ENCODE results near the gene CFAP157.

The CFAP157 gene

DNA sequence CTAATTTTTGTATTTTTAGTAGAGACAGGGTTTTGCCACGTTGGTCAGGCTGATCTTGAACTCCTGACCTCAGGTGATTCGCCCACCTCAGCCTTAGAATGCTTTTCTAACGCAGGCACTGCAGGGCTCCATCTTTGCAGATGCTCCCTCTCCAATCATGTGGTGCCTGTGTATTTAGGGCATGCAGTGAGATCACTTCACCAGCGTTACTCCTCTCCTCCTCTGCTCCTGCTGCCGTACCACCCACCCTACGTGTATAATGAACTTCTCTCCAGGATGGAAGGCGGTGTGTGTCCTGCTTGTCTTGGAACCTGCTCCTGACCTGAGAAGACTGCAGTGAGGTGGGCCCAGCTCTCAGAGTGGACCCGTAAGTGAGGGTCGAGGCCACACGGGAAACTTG lies 13.6 kb upstream of the CFAP157 start:
- Histone ChIP-seq H2AFZ (ENCODE audit: low read length, unreplicated experiment) (no peak overlapping the region), H3K36me3 (ENCODE audit: insufficient read depth, low read length) (peaks cover 4% of the 10 kb centered on the region)

DNA sequence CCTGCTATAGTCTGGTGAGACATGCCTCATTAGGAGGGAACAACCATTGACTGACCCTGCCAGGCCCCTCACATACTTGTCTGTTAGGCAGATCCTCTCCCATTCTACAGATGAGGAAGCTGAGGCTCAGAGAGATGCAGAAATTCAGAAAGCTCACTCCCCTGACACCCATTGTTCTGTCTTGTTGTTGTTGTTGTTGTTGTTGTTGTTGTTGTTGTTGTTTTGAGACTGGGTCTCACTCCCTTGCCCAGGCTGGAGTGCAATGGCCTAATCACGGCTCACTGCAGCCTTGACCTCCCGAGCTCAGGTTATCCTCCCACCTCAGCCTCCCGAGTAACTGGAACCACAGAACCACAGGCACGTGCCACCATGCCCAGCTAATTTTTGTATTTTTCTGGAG lies 13.1 kb upstream of the CFAP157 start:
- Histone ChIP-seq H3K4me1 (ENCODE audit: control insufficient read depth, insufficient read depth, low read length, unreplicated experiment) (peaks cover 6% of the 10 kb centered on the region), H2AFZ (ENCODE audit: low read length, unreplicated experiment) (no peak overlapping the region), H3K4me3 (ENCODE audit: low read depth, low read length) (no peak overlapping the region), H3K27me3 (ENCODE audit: insufficient read depth, low read length) (no peaks in the 10 kb centered on the region), H3K79me2 (ENCODE audit: control insufficient read depth, insufficient read depth, low read length, unreplicated experiment) (no peaks in the 10 kb centered on the region), H3K27ac (ENCODE audit: low read depth, low read length) (no peak overlapping the region), H3K36me3 (ENCODE audit: insufficient read depth, low read length) (peaks cover 1% of the 10 kb centered on the region)

More for the DNA sequence above, 13.6 kb upstream of the CFAP157 start:
- Histone ChIP-seq H3K4me1 (ENCODE audit: control insufficient read depth, insufficient read depth, low read length, unreplicated experiment) (peaks cover 4% of the 10 kb centered on the region), H3K4me3 (ENCODE audit: low read depth, low read length) (no peak overlapping the region), H3K27me3 (ENCODE audit: insufficient read depth, low read length) (no peaks in the 10 kb centered on the region), H3K79me2 (ENCODE audit: control insufficient read depth, insufficient read depth, low read length, unreplicated experiment) (no peaks in the 10 kb centered on the region), H3K27ac (ENCODE audit: low read depth, low read length) (no peak overlapping the region)

DNA sequence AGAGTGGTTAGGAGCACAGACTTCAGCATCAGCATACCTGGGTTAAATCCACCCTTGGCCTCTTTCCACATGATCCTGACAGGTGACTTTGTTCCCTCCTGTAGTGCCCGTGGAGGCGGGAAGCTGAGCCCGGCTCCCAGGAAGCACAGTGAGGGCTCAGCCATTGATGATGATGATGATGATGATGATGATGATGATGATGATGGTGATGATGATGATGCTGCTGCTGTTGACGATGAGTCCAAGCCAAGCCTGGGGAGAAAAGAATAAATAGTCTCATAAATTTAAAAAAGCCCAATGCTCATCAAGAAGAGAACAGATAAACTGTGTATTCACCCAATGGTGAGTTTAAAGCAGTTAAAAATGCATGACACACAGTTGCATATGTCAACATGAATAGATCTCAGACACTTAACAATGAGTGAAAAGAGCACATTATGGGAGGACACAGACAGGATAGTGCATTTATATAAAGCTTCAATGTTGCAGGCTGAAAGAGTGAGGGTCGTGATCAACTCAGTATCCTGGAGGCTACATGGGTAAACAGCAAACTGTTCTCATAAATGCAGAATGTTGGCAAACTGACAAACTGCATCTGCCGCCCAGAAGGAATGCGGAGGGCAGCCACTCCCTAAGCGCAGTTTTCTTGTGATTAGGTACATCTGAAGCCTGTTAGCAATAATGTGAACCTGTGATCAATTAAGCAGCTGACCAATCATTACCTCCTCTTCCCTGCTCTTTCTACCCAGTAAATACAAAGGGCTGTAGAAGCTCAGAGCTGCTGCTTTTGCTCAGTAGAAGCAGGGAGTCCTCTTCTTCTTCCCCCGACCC lies 11.7 kb upstream of the CFAP157 start:
- no peak overlapping the region for H3K4me3 ChIP-seq (ENCODE audit: low read depth, low read length)
- no peak overlapping the region for H3K27ac ChIP-seq (ENCODE audit: low read depth, low read length)
- no peaks in the 10 kb centered on the region; the same call in 1 of the 2 replicates for H3K36me3 ChIP-seq (ENCODE audit: insufficient read depth, low read length)
- peaks cover 6% of the 10 kb centered on the region for H3K4me1 ChIP-seq (ENCODE audit: control insufficient read depth, insufficient read depth, low read length, unreplicated experiment)
- H3K79me2 ChIP-seq (ENCODE audit: control insufficient read depth, insufficient read depth, low read length, unreplicated experiment), result no peaks in the 10 kb centered on the region
- no peaks in the 10 kb centered on the region for H3K27me3 ChIP-seq (ENCODE audit: insufficient read depth, low read length)
- no peak overlapping the region for H2AFZ ChIP-seq (ENCODE audit: low read length, unreplicated experiment)

DNA sequence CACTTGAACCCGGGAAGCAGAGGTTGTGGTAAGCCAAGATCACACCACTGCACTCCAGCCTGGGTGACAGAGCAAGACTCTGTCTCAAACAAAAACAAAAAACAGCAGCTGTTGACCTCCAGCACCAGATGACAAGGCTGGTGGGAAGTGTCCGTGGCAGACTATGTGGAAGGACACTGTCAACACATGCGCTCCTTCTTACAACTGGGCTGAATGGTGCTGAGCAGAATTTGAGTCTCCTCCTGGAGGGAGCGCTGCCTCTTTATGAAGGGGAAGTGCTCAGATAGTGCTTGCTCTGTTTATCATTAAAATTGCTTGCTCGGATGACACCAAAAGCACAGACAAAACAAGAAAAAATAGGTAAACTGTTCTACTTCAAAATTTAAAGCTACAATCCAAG lies 9.2 kb upstream of the CFAP157 start:
- H3K27ac ChIP-seq (ENCODE audit: low read depth, low read length), result no peak overlapping the region
- H3K27me3 ChIP-seq (ENCODE audit: insufficient read depth, low read length), result no peaks in the 10 kb centered on the region
- H2AFZ ChIP-seq (ENCODE audit: low read length, unreplicated experiment), result no peak overlapping the region
- H3K36me3 ChIP-seq (ENCODE audit: insufficient read depth, low read length), result no peaks in the 10 kb centered on the region; the same call in 1 of the 2 replicates
- peaks cover 6% of the 10 kb centered on the region for H3K4me1 ChIP-seq (ENCODE audit: control insufficient read depth, insufficient read depth, low read length, unreplicated experiment)
- H3K4me3 ChIP-seq (ENCODE audit: low read depth, low read length), result no peak overlapping the region
- no peaks in the 10 kb centered on the region for H3K79me2 ChIP-seq (ENCODE audit: control insufficient read depth, insufficient read depth, low read length, unreplicated experiment)

DNA sequence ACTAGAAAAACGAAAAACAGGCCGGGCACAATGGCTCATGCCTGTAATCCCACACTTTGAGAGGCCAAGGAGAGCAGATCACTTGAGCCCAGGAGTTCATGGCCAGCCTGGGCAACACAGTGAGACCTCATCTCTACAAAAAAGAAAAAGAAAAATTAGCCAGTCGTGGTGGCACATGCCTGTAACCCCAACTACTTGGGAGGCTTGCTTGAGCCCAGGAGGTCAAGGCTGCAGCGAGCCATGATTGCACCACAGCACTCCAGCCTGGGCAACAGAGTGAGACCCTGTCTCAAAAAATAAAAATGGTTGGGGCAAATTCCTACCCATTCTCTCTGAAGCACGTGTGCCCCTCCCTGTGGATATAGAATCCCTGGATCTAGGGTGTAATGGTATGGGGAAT lies 8.4 kb upstream of the CFAP157 start:
- peak overlapping the region; percentile 70; the same call in 1 of the 2 replicates for H3K4me3 ChIP-seq (ENCODE audit: low read depth, low read length)
- peaks cover 6% of the 10 kb centered on the region for H3K4me1 ChIP-seq (ENCODE audit: control insufficient read depth, insufficient read depth, low read length, unreplicated experiment)
- H3K27me3 ChIP-seq (ENCODE audit: insufficient read depth, low read length), result no peaks in the 10 kb centered on the region
- no peak overlapping the region for H2AFZ ChIP-seq (ENCODE audit: low read length, unreplicated experiment)
- H3K79me2 ChIP-seq (ENCODE audit: control insufficient read depth, insufficient read depth, low read length, unreplicated experiment), result no peaks in the 10 kb centered on the region
- H3K27ac ChIP-seq (ENCODE audit: low read depth, low read length), result no peak overlapping the region
- no peaks in the 10 kb centered on the region; the same call in 1 of the 2 replicates for H3K36me3 ChIP-seq (ENCODE audit: insufficient read depth, low read length)

DNA sequence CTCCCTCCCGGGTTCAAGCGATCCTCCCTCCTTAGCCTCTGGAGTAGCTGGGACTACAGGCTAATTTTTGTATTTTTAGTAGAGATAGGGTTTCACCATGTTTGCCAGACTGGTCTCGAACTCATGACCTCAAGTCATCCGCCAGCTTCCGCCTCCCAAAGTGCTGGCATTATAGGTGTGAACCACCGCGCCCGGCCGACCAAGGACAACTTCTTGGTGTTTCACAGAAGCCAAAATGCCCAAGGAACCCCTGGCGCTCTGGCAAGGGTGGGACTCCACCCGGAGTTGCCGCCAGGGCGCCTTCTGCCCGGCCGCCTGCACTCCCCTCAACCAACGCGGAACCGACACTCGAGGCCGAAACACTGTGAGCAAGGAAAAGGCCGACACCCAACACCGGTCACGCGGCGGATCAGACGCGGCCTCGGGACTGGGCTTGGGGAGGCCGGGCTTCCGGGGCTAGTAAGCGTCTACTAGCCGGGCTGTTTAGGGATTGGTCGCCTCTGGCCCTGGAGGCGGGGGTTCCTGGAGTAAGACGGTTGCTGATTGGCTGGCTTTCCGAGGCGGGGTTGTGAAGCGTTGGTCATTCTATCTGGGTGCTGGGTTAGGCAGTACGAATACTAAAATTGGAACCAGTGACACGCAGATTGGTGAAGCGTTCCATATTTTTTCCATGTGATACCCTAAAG lies 7.7 kb upstream of the CFAP157 start:
- H2AFZ ChIP-seq (ENCODE audit: low read length, unreplicated experiment), result no peak overlapping the region
- H3K27ac ChIP-seq (ENCODE audit: low read depth, low read length), result peak overlapping the region; percentile 75
- H3K4me1 ChIP-seq (ENCODE audit: control insufficient read depth, insufficient read depth, low read length, unreplicated experiment), result peaks cover 6% of the 10 kb centered on the region
- H3K36me3 ChIP-seq (ENCODE audit: insufficient read depth, low read length), result no peaks in the 10 kb centered on the region
- H3K79me2 ChIP-seq (ENCODE audit: control insufficient read depth, insufficient read depth, low read length, unreplicated experiment), result no peaks in the 10 kb centered on the region
- H3K27me3 ChIP-seq (ENCODE audit: insufficient read depth, low read length), result no peaks in the 10 kb centered on the region
- peak overlapping the region; percentile 70 for H3K4me3 ChIP-seq (ENCODE audit: low read depth, low read length)

DNA sequence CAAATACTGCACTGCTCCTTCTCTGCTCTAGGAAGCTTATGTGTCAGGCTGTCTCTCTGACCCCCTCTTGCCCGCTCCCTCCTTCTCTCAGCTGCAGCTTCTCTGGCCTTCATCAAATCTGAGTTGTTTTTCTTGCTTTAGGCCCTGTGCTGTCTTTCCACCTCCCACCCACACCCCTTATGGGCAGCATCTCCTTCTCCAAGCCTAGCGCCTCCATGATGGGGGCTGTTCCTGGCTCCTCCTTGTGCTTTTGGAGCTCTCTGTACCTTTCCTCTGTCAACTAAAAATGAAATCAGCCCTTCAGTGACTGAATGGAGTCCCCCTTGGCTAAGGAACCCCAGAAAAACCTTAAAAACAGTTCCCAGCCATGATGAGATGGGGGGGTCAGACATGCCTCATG lies 6.6 kb upstream of the CFAP157 start:
- Histone ChIP-seq H3K4me1 (ENCODE audit: control insufficient read depth, insufficient read depth, low read length, unreplicated experiment) (peaks cover 6% of the 10 kb centered on the region), H3K36me3 (ENCODE audit: insufficient read depth, low read length) (no peaks in the 10 kb centered on the region), H3K27ac (ENCODE audit: low read depth, low read length) (no peak overlapping the region), H3K27me3 (ENCODE audit: insufficient read depth, low read length) (no peaks in the 10 kb centered on the region), H3K4me3 (ENCODE audit: low read depth, low read length) (no peak overlapping the region), H3K79me2 (ENCODE audit: control insufficient read depth, insufficient read depth, low read length, unreplicated experiment) (no peaks in the 10 kb centered on the region), H2AFZ (ENCODE audit: low read length, unreplicated experiment) (no peak overlapping the region)

DNA sequence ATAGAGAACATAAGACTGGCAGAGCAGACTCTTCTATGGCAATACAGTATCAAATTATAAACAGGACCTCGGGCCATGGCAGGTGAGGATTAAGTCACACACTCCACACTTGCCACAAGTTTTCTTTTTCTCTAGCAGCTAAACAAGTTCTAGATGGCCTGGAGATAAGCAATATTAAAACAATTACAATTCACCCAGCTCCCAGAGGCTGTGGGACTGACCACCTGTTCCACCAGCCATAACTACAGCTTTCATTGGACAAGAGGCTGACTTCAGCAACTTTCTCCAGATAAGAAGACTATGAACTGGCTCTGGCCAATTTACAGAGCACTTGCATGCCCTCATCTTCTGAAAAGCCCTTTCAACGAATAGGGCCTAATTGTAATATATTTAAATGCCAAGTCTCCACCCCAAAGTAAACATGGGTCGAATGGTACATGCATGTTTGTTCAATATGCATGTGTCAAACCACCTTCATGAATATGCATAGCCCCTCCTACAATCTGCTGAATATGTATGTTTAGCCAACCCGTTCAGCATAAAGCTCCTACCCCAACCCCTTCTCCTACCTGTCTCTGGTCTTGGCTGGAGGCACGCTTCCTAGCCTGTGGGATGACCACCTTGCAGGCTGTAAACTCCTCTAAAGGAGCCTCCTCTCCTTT lies 6.1 kb upstream of the CFAP157 start:
- Histone ChIP-seq H3K36me3 (ENCODE audit: insufficient read depth, low read length) (no peaks in the 10 kb centered on the region), H3K4me3 (ENCODE audit: low read depth, low read length) (no peak overlapping the region), H2AFZ (ENCODE audit: low read length, unreplicated experiment) (no peak overlapping the region), H3K4me1 (ENCODE audit: control insufficient read depth, insufficient read depth, low read length, unreplicated experiment) (peaks cover 3% of the 10 kb centered on the region), H3K27me3 (ENCODE audit: insufficient read depth, low read length) (no peaks in the 10 kb centered on the region), H3K79me2 (ENCODE audit: control insufficient read depth, insufficient read depth, low read length, unreplicated experiment) (no peaks in the 10 kb centered on the region), H3K27ac (ENCODE audit: low read depth, low read length) (no peak overlapping the region)

DNA sequence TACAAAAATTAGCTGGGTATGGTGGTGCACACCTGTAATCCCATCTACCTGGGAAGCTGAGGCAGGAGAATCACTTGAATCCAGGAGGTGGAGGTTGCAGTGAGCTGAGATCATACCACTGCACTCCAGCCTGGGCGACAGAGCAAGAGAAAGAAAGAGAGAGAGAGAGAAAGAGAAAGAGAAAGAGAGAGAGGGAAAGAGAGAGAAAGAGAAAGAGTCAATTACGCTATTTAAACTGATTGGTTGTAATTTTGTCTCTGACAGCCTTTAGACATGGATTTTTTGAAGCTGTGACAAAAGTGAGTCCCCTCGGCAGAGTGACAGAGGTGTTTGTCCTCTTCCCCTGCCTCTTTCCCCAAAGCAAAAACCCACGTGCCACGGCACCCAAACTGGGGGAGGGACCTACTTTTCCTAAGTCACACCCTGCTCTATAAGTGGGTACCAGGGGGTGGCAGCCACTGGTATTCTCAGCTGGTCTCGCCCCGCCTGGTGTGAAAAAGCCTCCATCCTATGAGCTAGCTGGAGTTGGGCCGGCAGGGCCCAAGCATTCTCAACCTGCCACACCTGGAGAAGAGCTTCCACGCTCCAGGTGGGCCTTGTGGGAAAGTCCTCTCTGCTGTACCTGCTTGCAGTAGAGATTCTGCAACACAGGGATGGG lies 3.4 kb upstream of the CFAP157 start:
- Histone ChIP-seq H3K27me3 (ENCODE audit: insufficient read depth, low read length) (no peaks in the 10 kb centered on the region), H3K79me2 (ENCODE audit: control insufficient read depth, insufficient read depth, low read length, unreplicated experiment) (no peaks in the 10 kb centered on the region), H3K4me1 (ENCODE audit: control insufficient read depth, insufficient read depth, low read length, unreplicated experiment) (peaks cover 3% of the 10 kb centered on the region), H3K4me3 (ENCODE audit: low read depth, low read length) (no peak overlapping the region), H2AFZ (ENCODE audit: low read length, unreplicated experiment) (no peak overlapping the region), H3K27ac (ENCODE audit: low read depth, low read length) (no peak overlapping the region), H3K36me3 (ENCODE audit: insufficient read depth, low read length) (0 out of 2 replicates have a peak, but pooled peaks cover under 1% of the 10 kb centered on the region)

DNA sequence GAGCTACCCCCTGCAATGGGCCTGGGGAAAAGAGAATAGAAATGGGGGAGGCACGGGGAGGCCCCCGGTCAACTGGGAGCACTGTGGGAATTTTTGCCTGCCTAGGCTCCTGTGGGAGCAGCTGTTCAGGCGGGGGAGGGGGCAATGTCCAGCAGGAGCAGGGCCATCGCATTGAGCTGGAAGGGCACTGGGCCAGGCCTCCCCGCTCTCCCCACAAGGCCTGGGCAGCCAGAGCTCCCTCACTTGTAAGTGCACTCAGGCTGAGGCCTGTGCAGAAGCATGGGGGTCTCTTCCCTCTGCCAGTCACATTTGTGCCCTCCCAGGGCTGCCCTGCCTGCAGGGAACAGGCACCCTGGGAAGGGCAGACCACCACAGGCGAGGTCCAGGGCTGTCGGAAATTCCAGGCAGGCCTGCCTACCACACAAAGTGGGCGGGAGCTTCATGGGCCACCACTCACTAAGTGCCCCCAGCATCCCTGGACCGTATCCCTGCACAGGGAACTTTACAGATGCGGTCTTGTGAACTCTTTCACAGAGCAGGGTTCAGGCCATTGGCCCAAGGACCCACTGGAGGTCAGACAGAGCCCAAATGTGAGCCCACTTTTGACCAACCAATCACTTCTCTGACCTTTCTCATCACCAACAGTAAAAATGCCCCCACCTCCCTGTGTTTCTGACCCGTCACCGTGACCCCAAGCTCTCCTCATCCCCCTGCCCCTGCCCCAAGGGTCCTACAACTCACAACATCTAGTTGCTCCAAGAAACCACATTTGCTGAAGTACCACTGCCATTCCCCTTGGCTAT lies 1.0 kb upstream of the CFAP157 start:
- H3K4me1 ChIP-seq (ENCODE audit: control insufficient read depth, insufficient read depth, low read length, unreplicated experiment), result no peaks in the 10 kb centered on the region
- no peak overlapping the region for H3K4me3 ChIP-seq (ENCODE audit: low read depth, low read length)
- no peak overlapping the region for H3K27ac ChIP-seq (ENCODE audit: low read depth, low read length)
- H3K36me3 ChIP-seq (ENCODE audit: insufficient read depth, low read length), result peaks cover 5% of the 10 kb centered on the region; the same call in 1 of the 2 replicates
- no peaks in the 10 kb centered on the region for H3K27me3 ChIP-seq (ENCODE audit: insufficient read depth, low read length)
- no peak overlapping the region for H2AFZ ChIP-seq (ENCODE audit: low read length, unreplicated experiment)
- no peaks in the 10 kb centered on the region for H3K79me2 ChIP-seq (ENCODE audit: control insufficient read depth, insufficient read depth, low read length, unreplicated experiment)

Data from ACC112 (cell line).